ENCODE data around the gene SIX5. TPM values are rescaled to one million over a fixed set of nuclear protein-coding genes. Genes with fewer than 3 reads are reported as not detected.

Gene SIX5
- total RNA-seq, 1 experiment from 2014 or later: 26.0 TPM

- no peak for TF ChIP-seq FOXP4 (CRISPR knock-in tag; IDR thresholded peaks at IDR 0.05)
- no peak for TF ChIP-seq TCF7 (CRISPR knock-in tag; IDR thresholded peaks at IDR 0.05; ENCODE audit: low read depth)
- TF ChIP-seq ZSCAN18 (CRISPR knock-in tag; IDR thresholded peaks at IDR 0.05): no peak
- no peak for TF ChIP-seq SOX15 (CRISPR knock-in tag; IDR thresholded peaks at IDR 0.05)
- no peak for TF ChIP-seq JAZF1 (CRISPR knock-in tag; IDR thresholded peaks at IDR 0.05)
- TF ChIP-seq E2F4 (CRISPR knock-in tag; IDR thresholded peaks at IDR 0.05; ENCODE audit: borderline replicate concordance, low read depth): no peak
- TF ChIP-seq NR3C1 (CRISPR knock-in tag; conservative IDR thresholded peaks at IDR 0.05; ENCODE audit: low read depth): no peak
- TF ChIP-seq ZNF425 (CRISPR knock-in tag; conservative IDR thresholded peaks at IDR 0.05): no peak
- no peak for TF ChIP-seq AR (CRISPR knock-in tag; IDR thresholded peaks at IDR 0.05)
Measured at GRCh38 chr19:45758921-45759320, 10.1 kb downstream of the SIX5 start (continued).

GRCh38 chr19:45757695-45758094, 11.4 kb downstream of the SIX5 start:
- CTCF ChIA-PET: interaction anchor here (0.8 to 7.3 kb wide), 3 partner anchors 11 to 65 kb away, joined by 5 to 93 read pairs (median 6); partner anchors contain the start of genes QPCTL and SIX5
- peaks cover 3% of the 10 kb centered on the region for H3K4me1 Mint-ChIP-seq
- DNase-seq (ENCODE audit: low spot score): no peak
- TF ChIP-seq NR3C1 (CRISPR knock-in tag; conservative IDR thresholded peaks at IDR 0.05; ENCODE audit: low read depth) (no peak), ZBTB21 (CRISPR knock-in tag; IDR thresholded peaks at IDR 0.05; ENCODE audit: borderline replicate concordance) (no peak), ZNF281 (CRISPR knock-in tag; IDR thresholded peaks at IDR 0.05) (no peak), FOXJ3 (CRISPR knock-in tag; IDR thresholded peaks at IDR 0.05; ENCODE audit: borderline replicate concordance) (no peak), MLX (CRISPR knock-in tag; IDR thresholded peaks at IDR 0.05) (no peak), NFATC4 (CRISPR knock-in tag; IDR thresholded peaks at IDR 0.05) (no peak), OVOL2 (CRISPR knock-in tag; IDR thresholded peaks at IDR 0.05; ENCODE audit: borderline replicate concordance) (no peak), GRHL2 (CRISPR knock-in tag; IDR thresholded peaks at IDR 0.05; ENCODE audit: insufficient replicate concordance, severe bottlenecking) (no peak), EMX1 (CRISPR knock-in tag; IDR thresholded peaks at IDR 0.05) (no peak)
- no peak overlapping the region for H3K27ac Mint-ChIP-seq
- no peaks in the 10 kb centered on the region for H3K9me3 Mint-ChIP-seq
- H3K36me3 Mint-ChIP-seq: no peaks in the 10 kb centered on the region
- POLR2A ChIA-PET: interaction anchor here (0.6 to 1.0 kb wide), 2 partner anchors 11 to 348 kb away, joined by 3 to 4 read pairs; partner anchors contain the start of gene SIX5
- no peak overlapping the region for H3K4me3 Mint-ChIP-seq
- no peak for ATAC-seq
- H3K27me3 Mint-ChIP-seq (ENCODE audit: low read depth): peaks cover 23% of the 10 kb centered on the region

All from WTC11 (cell line).